Right lung (tissue), 5 donors: ENCODE measurements around the gene KIF22. TPM values are rescaled to one million over a fixed set of nuclear protein-coding genes. Genes with fewer than 3 reads are reported as not detected.
"Not testable (repeated sequence)": the region's sequence is repeated elsewhere in the genome, so short reads cannot be mapped to it uniquely, and the experiment has no call there.

Experiments used
- DNase-seq, 2 donors: peaks; one replicate each; pipeline ENCODE4 v3.0.0-alpha.2; 2013
- polyA plus RNA-seq, 5 donors: library from polyadenylated mRNA; unstranded; fragments of 120-200 nt; gene quantifications; one replicate each; pipeline versions ENCODE4 v1.2.1 to v1.2.3, GENCODE V29; 2013; ENCODE audit warnings: inconsistent platforms in 1 of 5, low replicate concordance in 1 of 5; ENCODE audit not compliant: insufficient read length in 5 of 5, insufficient read depth in 1 of 5

The KIF22 gene
- polyA plus RNA-seq, 5 donors: 51.0 to 84.4 (median 73.4) TPM

- not testable (repeated sequence) for DNase-seq
These were observed 2.6 kb downstream of the KIF22 start for GRCh38 chr16:29793153-29793552.

GRCh38 chr16:29794231-29794710 is 3.7 kb downstream of the KIF22 start:
- DNase-seq: no peak

- DNase-seq: no peak
These were observed 11.9 kb downstream of the KIF22 start for GRCh38 chr16:29802416-29802935.

GRCh38 chr16:29804020-29804419 is 13.5 kb downstream of the KIF22 start:
- no peak for DNase-seq

GRCh38 chr16:29804455-29805231 is 14.1 kb downstream of the KIF22 start:
- DNase-seq: no peak

GRCh38 chr16:29805232-29806098 is 14.9 kb downstream of the KIF22 start:
- peak; percentile 98 to 99 for DNase-seq

GRCh38 chr16:29806099-29806579 is 15.6 kb downstream of the KIF22 start, which contains the start of gene MAZ:
MAZ (plus strand) TSS chr16:29806529; CDS start chr16:29806702, 173 bp downstream.
- no peak for DNase-seq

GRCh38 chr16:29806641-29807425 is 16.3 kb downstream of the KIF22 start:
- DNase-seq: no peak

- DNase-seq: peak; percentile 86 to 87
These were observed 17.1 kb downstream of the KIF22 start for GRCh38 chr16:29807426-29808218.

GRCh38 chr16:29808219-29808900 is 17.8 kb downstream of the KIF22 start:
- DNase-seq: no peak

GRCh38 chr16:29809031-29809747 is 18.6 kb downstream of the KIF22 start:
- no peak for DNase-seq

- no peak for DNase-seq
These were observed 19.5 kb downstream of the KIF22 start for GRCh38 chr16:29809850-29810698.

GRCh38 chr16:29810699-29811169 is 20.2 kb downstream of the KIF22 start:
- no peak for DNase-seq

- DNase-seq: peak; percentile 91 to 93
These were observed 20.8 kb downstream of the KIF22 start for GRCh38 chr16:29811170-29811895.

GRCh38 chr16:29811896-29812665 is 21.5 kb downstream of the KIF22 start, which contains the start of gene PRRT2:
PRRT2 (plus strand) TSS chr16:29812193; CDS start chr16:29813055, 862 bp downstream.
- DNase-seq: peak; percentile 70
